Right ventricle myocardium superior (tissue), 1 donor: ENCODE data around the gene ITGB3. TPM values are rescaled to one million over a fixed set of nuclear protein-coding genes. Genes with fewer than 3 reads are reported as not detected.

Source experiments
- total RNA-seq: library from RNA; stranded (reverse); fragmentation: NEBNext Ultra II Directional; extraction: Animal tissue kit (Norgen Biotek cat#: 25700); gene quantifications from one replicate; pipeline ENCODE4 v1.2.1, GENCODE V29; 2021
- donor health status: DM: no; HTN: yes; CAD: no; lungs with severe emphysema.

Gene ITGB3
- total RNA-seq, 1 donor from 2014 or later = 2.7 TPM

Other genes starting within 250 kb of the ITGB3 start
- 69.4 TPM for gene CDC27, start 64.5 kb upstream of the ITGB3 start, total RNA-seq
- 219 TPM for gene MYL4, start 44.5 kb upstream of the ITGB3 start, total RNA-seq
- 3.0 TPM for gene EFCAB13, start 70.1 kb downstream of the ITGB3 start, total RNA-seq